SK-N-SH (cell line): Measurements from ENCODE around the gene TET2. TPM values are rescaled to one million over a fixed set of nuclear protein-coding genes. Genes with fewer than 3 reads are reported as not detected.

Source experiments
- CTCF ChIA-PET: fragments of 300-600, 350-600 bp; formaldehyde crosslinking; extraction: SDS; loops from one replicate; lab custom pipeline; 2021; lab: Yijun Ruan, JAX
- POLR2A ChIA-PET: fragments of 350-600 bp; sonication (Branson Sonifier 250); formaldehyde crosslinking; extraction: SDS; loops from one replicate; lab custom pipeline; 2020; ENCODE audit warnings: antibody characterized with exemption, inconsistent platforms; lab: Yijun Ruan, JAX
- DNase-seq: peaks from one replicate; pipeline ENCODE4 v3.0.0; 2012
- H2AFZ ChIP-seq: fragments of 200-600 bp; sonication (generic); 2 replicates; pipeline ENCODE4 v1.8.1; 2016; ENCODE audit warnings: antibody characterized with exemption, mild to moderate bottlenecking, low read depth
- H3F3A ChIP-seq: fragments of 200-600 bp; sonication (generic); replicated peaks from 2 replicates; pipeline ENCODE3; 2016; ENCODE audit warnings: antibody characterized with exemption, mild to moderate bottlenecking; ENCODE audit not compliant: insufficient read depth
- H3K27ac ChIP-seq, 2 experiments: fragments of 200-500 bp in 1 of 2; fragments of 200-600 bp in 1 of 2; sonication (Bioruptor generic) in 1 of 2; sonication (generic), shearing (Covaris generic) in 1 of 2; 2 replicates each; pipeline versions ENCODE4 v1.5.1 to v1.6.1; 2014 to 2016; ENCODE audit warnings: low read depth in 2 of 2, inconsistent platforms in 1 of 2, low read length in 1 of 2, mild to moderate bottlenecking in 1 of 2, mixed read lengths in 1 of 2
- H3K27me3 ChIP-seq: fragments of 200-600 bp; sonication (generic), shearing (Covaris generic); 2 replicates; pipeline ENCODE4 v1.6.1; 2016; ENCODE audit warnings: mixed run types; ENCODE audit not compliant: insufficient read depth
- H3K36me3 ChIP-seq, 2 experiments: fragments of 200-500 bp in 1 of 2; fragments of 200-600 bp in 1 of 2; sonication (Bioruptor generic) in 1 of 2; sonication (generic) in 1 of 2; replicated peaks in 1 of 2; 2 replicates each; pipeline versions ENCODE3 to v1.5.1; 2014 to 2016; ENCODE audit warnings: low read length in 1 of 2, mild to moderate bottlenecking in 1 of 2; ENCODE audit not compliant: insufficient read depth in 2 of 2, control insufficient read depth in 1 of 2
- H3K4me1 ChIP-seq, 2 experiments: fragments of 200-500 bp in 1 of 2; fragments of 200-600 bp in 1 of 2; sonication (Bioruptor generic) in 1 of 2; sonication (generic), shearing (Covaris generic) in 1 of 2; 2 replicates each; pipeline versions ENCODE4 v1.5.1 to v1.6.1; 2014 to 2016; ENCODE audit warnings: low read depth in 1 of 2, low read length in 1 of 2, mixed run types in 1 of 2; ENCODE audit not compliant: insufficient read depth in 2 of 2, control insufficient read depth in 1 of 2
- H3K4me2 ChIP-seq: fragments of 200-600 bp; sonication (generic), shearing (Covaris generic); 2 replicates; pipeline ENCODE4 v1.6.1; 2017; ENCODE audit warnings: mixed run types
- H3K4me3 ChIP-seq, 2 experiments: fragments of 200-500 bp in 1 of 2; fragments of 200-600 bp in 1 of 2; sonication (Bioruptor generic) in 1 of 2; sonication (generic), shearing (Covaris generic) in 1 of 2; 2 replicates each; pipeline versions ENCODE4 v1.5.1 to v1.8.1; 2014 to 2016; ENCODE audit warnings: low read depth in 2 of 2, inconsistent platforms in 1 of 2, low read length in 1 of 2, mild to moderate bottlenecking in 1 of 2, mixed read lengths in 1 of 2, moderate library complexity in 1 of 2
- H3K79me2 ChIP-seq: fragments of 200-600 bp; sonication (generic); 2 replicates; pipeline ENCODE4 v1.8.1; 2017; ENCODE audit warnings: mild to moderate bottlenecking; ENCODE audit not compliant: insufficient read depth
- H3K9ac ChIP-seq: fragments of 200-600 bp; sonication (generic); 2 replicates; pipeline ENCODE4 v1.6.1; 2017; ENCODE audit warnings: mixed run types
- H3K9me2 ChIP-seq: fragments of 200-600 bp; sonication (generic); 2 replicates; pipeline ENCODE4 v1.6.1; 2017; ENCODE audit warnings: mixed run types
- H3K9me3 ChIP-seq: fragments of 200-600 bp; sonication (generic); 2 replicates; pipeline ENCODE4 v1.6.1; 2017; ENCODE audit warnings: mixed run types, mild to moderate bottlenecking, moderate library complexity
- H4K20me1 ChIP-seq: fragments of 200-600 bp; sonication (generic); 2 replicates; pipeline ENCODE4 v1.6.1; 2017; ENCODE audit warnings: mild to moderate bottlenecking, mixed run types; ENCODE audit not compliant: insufficient read depth
- CTCF ChIP-seq: fragments of 200-600 bp; sonication (generic); IDR thresholded peaks from 2 replicates; pipeline ENCODE4 v1.6.1; 2017; ENCODE audit warnings: antibody characterized with exemption, mild to moderate bottlenecking, moderate library complexity
- ELF1 ChIP-seq: IDR thresholded peaks from 2 replicates; pipeline ENCODE4 v1.4.0; 2012
- EZH2phosphoT487 ChIP-seq: fragments of 200-600 bp; sonication (generic); IDR thresholded peaks from 2 replicates; pipeline ENCODE4 v1.6.1; 2017; ENCODE audit warnings: low read depth, mixed run types, mild to moderate bottlenecking, antibody characterized with exemption, moderate library complexity, borderline replicate concordance
- FOSL2 ChIP-seq: IDR thresholded peaks from 2 replicates; pipeline ENCODE4 v1.4.0; 2012; ENCODE audit warnings: low read depth, mild to moderate bottlenecking, moderate library complexity, borderline replicate concordance
- FOXJ3 ChIP-seq: sonication (generic); formaldehyde crosslinking; IDR thresholded peaks from 2 replicates; pipeline ENCODE4 v1.5.1; 2020; ENCODE audit warnings: mild to moderate bottlenecking, missing genetic modification reagents
- FOXM1 ChIP-seq: IDR thresholded peaks from 2 replicates; pipeline ENCODE4 v1.4.0; 2012; ENCODE audit warnings: low read depth, mild to moderate bottlenecking
- GABPA ChIP-seq: IDR thresholded peaks from 2 replicates; pipeline ENCODE4 v1.4.0; 2012; ENCODE audit warnings: low read depth, mild to moderate bottlenecking
- GATA2 ChIP-seq: sonication (generic); formaldehyde crosslinking; IDR thresholded peaks from 2 replicates; pipeline ENCODE4 v1.5.0; 2020; ENCODE audit warnings: mild to moderate bottlenecking, missing genetic modification reagents
- MEF2A ChIP-seq: IDR thresholded peaks from 2 replicates; pipeline ENCODE4 v1.4.0; 2012; ENCODE audit warnings: low read depth, borderline replicate concordance
- MXI1 ChIP-seq: IDR thresholded peaks from 2 replicates; pipeline ENCODE4 v1.6.1; 2012; ENCODE audit warnings: mild to moderate bottlenecking, low read depth, low read length, improper control_type of control experiment
- NRF1 ChIP-seq: IDR thresholded peaks from 2 replicates; pipeline ENCODE4 v1.6.1; 2012; ENCODE audit warnings: low read depth, mild to moderate bottlenecking, low read length
- RAD21 ChIP-seq: IDR thresholded peaks from 2 replicates; pipeline ENCODE4 v1.6.1; 2012; ENCODE audit warnings: mild to moderate bottlenecking, low read length
- RFX5 ChIP-seq: IDR thresholded peaks from 2 replicates; pipeline ENCODE4 v1.6.1; 2012; ENCODE audit warnings: mild to moderate bottlenecking, improper control_type of control experiment, low read length
- RXRA ChIP-seq: IDR thresholded peaks from 2 replicates; pipeline ENCODE4 v1.4.0; 2012; ENCODE audit warnings: low read depth, mild to moderate bottlenecking, borderline replicate concordance
- SIN3A ChIP-seq: IDR thresholded peaks from 2 replicates; pipeline ENCODE4 v1.6.1; 2012; ENCODE audit warnings: low read depth, mild to moderate bottlenecking, low read length, moderate library complexity, borderline replicate concordance
- SMC3 ChIP-seq: IDR thresholded peaks from 2 replicates; pipeline ENCODE4 v1.6.1; 2012; ENCODE audit warnings: low read depth, low read length, improper control_type of control experiment
- TCF12 ChIP-seq: IDR thresholded peaks from 2 replicates; pipeline ENCODE4 v1.4.0; 2012
- TEAD4 ChIP-seq: IDR thresholded peaks from 2 replicates; pipeline ENCODE4 v1.4.0; 2012; ENCODE audit warnings: mild to moderate bottlenecking, borderline replicate concordance; ENCODE audit not compliant: insufficient read depth
- USF2 ChIP-seq: fragments of 150-350 bp; IDR thresholded peaks from 2 replicates; pipeline ENCODE4 v1.6.1; 2017; ENCODE audit warnings: antibody characterized with exemption, low read length, low read depth, borderline replicate concordance
- YY1 ChIP-seq: IDR thresholded peaks from 2 replicates; pipeline ENCODE4 v1.4.0; 2012; ENCODE audit warnings: low read depth, mild to moderate bottlenecking
- WGBS: methylation state at CpG from one replicate; pipeline ENCODE4 v1.1.6; 2017; ENCODE audit warnings: low lambda C conversion rate; 5-methylcytosine and 5-hydroxymethylcytosine counted together
- polyA plus RNA-seq, 3 experiments: library from polyadenylated mRNA; depleted of rRNA; stranded (reverse); fragments of >200 nt; gene quantifications; 2 replicates each; pipeline ENCODE4 v1.2.3, GENCODE V29; 2012
- TF ChIP-seq, protein P1 (sequence below): IDR thresholded peaks from 2 replicates; pipeline ENCODE4; 2012
- TF ChIP-seq, protein P2 (sequence below): IDR thresholded peaks from 2 replicates; pipeline ENCODE4 v1.4.0; 2012; ENCODE audit warnings: low read depth
- TF ChIP-seq, protein P3 (sequence below): fragments of 150-350 bp; IDR thresholded peaks from 2 replicates; pipeline ENCODE4 v1.6.1; 2016; ENCODE audit warnings: mild to moderate bottlenecking, low read depth, low read length

The TET2 gene
- polyA plus RNA-seq, 1 of the 3 experiments (the other 2 are of a cell fraction), result 3.5 TPM

DNA sequence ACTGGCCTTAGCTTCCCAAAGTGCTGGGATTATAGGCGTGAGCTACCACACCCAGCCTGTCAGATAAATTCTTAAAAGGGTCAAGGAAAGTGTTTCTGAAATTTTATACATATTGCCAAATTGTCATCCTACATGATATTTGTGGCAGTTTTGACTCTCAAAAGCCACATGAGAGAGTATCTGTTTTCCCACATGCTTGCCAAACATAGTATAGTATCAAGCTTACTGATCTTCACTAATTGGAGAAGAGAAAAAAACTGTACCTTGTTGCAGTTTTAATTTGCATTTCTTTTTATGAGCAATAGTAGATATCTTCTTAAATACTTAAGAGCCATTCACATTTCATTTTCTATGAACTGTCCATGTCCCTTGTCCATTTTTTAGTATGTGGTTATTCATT lies 83.6 kb downstream of the TET2 start:
- Histone ChIP-seq H3K4me1 (peaks cover 0 to 5% of the 10 kb centered on the region in 2 experiments; a peak in 1 of 4 replicates), H3K4me3 (no peak overlapping the region), H2AFZ (no peak overlapping the region), H3K79me2 (peaks cover 50% of the 10 kb centered on the region), H3K36me3 (peaks cover 8 to 13% of the 10 kb centered on the region in 2 experiments), H3K27ac (no peak overlapping the region), H3F3A (peaks cover 3% of the 10 kb centered on the region), H4K20me1 (peaks cover 10% of the 10 kb centered on the region; the same call in 1 of the 2 replicates), H3K4me2 (no peak overlapping the region), H3K27me3 (no peaks in the 10 kb centered on the region), H3K9me3 (no peaks in the 10 kb centered on the region), H3K9ac (no peak overlapping the region), H3K9me2 (no peaks in the 10 kb centered on the region)
- TF ChIP-seq FOXJ3 (no peak), GATA2 (CRISPR knock-in tag) (no peak), SMC3 (no peak), MEF2A (no peak), RXRA (no peak), TCF12 (no peak), FOXM1 (no peak), TEAD4 (no peak), ELF1 (no peak), EZH2phosphoT487 (no peak)
- CTCF ChIA-PET, result interaction anchor here (1.2 kb wide), 1 partner anchor 25 kb away, joined by 3 read pairs; no protein-coding TSS in a partner anchor
- 88% methylated on average over 1 of the region's 1 CpG for WGBS
- DNase-seq, result no peak
- POLR2A ChIA-PET, result interaction anchor here (1.2 kb wide), 1 partner anchor 22 kb away, joined by 3 read pairs; no protein-coding TSS in a partner anchor

GRCh38 chr4:105232374-105232773 lies 85.7 kb downstream of the TET2 start:
- H3K27me3 ChIP-seq, result no peaks in the 10 kb centered on the region
- peaks cover 38% of the 10 kb centered on the region for H3K79me2 ChIP-seq
- DNase-seq, result no peak
- peaks cover 0 to 9% of the 10 kb centered on the region in 2 experiments; a peak in 1 of 4 replicates for H3K4me1 ChIP-seq
- no peaks in the 10 kb centered on the region for H3F3A ChIP-seq
- no peaks in the 10 kb centered on the region for H3K9me2 ChIP-seq
- CTCF ChIA-PET, result no interaction called here
- no peak overlapping the region for H2AFZ ChIP-seq
- no peaks in the 10 kb centered on the region for H3K9me3 ChIP-seq
- WGBS, result 99% methylated on average over 4 of the region's 4 CpGs
- TF ChIP-seq, protein P1, sequence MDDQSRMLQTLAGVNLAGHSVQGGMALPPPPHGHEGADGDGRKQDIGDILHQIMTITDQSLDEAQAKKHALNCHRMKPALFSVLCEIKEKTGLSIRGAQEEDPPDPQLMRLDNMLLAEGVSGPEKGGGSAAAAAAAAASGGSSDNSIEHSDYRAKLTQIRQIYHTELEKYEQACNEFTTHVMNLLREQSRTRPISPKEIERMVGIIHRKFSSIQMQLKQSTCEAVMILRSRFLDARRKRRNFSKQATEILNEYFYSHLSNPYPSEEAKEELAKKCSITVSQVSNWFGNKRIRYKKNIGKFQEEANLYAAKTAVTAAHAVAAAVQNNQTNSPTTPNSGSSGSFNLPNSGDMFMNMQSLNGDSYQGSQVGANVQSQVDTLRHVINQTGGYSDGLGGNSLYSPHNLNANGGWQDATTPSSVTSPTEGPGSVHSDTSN, result no peak
- TF ChIP-seq FOXJ3 (no peak), RFX5 (no peak), MEF2A (no peak), RAD21 (no peak), GATA2 (CRISPR knock-in tag) (no peak), SIN3A (no peak), GABPA (no peak), CTCF (no peak), MXI1 (no peak), NRF1 (no peak), USF2 (no peak), RXRA (no peak), TEAD4 (no peak), FOSL2 (no peak), YY1 (no peak)
- TF ChIP-seq, protein P2, sequence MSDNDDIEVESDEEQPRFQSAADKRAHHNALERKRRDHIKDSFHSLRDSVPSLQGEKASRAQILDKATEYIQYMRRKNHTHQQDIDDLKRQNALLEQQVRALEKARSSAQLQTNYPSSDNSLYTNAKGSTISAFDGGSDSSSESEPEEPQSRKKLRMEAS, result no peak
- TF ChIP-seq, protein P3, sequence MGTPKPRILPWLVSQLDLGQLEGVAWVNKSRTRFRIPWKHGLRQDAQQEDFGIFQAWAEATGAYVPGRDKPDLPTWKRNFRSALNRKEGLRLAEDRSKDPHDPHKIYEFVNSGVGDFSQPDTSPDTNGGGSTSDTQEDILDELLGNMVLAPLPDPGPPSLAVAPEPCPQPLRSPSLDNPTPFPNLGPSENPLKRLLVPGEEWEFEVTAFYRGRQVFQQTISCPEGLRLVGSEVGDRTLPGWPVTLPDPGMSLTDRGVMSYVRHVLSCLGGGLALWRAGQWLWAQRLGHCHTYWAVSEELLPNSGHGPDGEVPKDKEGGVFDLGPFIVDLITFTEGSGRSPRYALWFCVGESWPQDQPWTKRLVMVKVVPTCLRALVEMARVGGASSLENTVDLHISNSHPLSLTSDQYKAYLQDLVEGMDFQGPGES, result no peak
- no peak overlapping the region for H3K4me3 ChIP-seq
- no peak overlapping the region for H3K4me2 ChIP-seq
- 0 out of 2 replicates have a peak, but pooled peaks cover 6% of the 10 kb centered on the region for H4K20me1 ChIP-seq
- H3K36me3 ChIP-seq, result peaks cover 8 to 29% of the 10 kb centered on the region in 2 experiments
- POLR2A ChIA-PET, result no interaction called here
- H3K9ac ChIP-seq, result no peak overlapping the region
- H3K27ac ChIP-seq, result no peak overlapping the region
